Esophagus muscularis mucosa (tissue), 4 donors: ENCODE measurements around the gene SCARF1. TPM values are rescaled to one million over a fixed set of nuclear protein-coding genes. Genes with fewer than 3 reads are reported as not detected.
A peak's percentile ranks its signal among the peaks of the same experiment; 100 is the strongest.

Experiments
- DNase-seq: peaks from one replicate; pipeline ENCODE4 v3.0.0-alpha.2; 2017; ENCODE audit errors: extremely low spot score
- H3K27ac ChIP-seq, 4 donors: fragments of 200-600 bp; sonication (generic); replicated peaks in 1 of 4; 1 replicate in 3 of 4; 2 replicates in 1 of 4; pipeline ENCODE4 v1.5.1; 2016 to 2019; ENCODE audit warnings: mild to moderate bottlenecking in 1 of 4
- H3K27me3 ChIP-seq, 4 donors: fragments of 200-600 bp; sonication (generic); one replicate each; pipeline versions ENCODE4 v1.5.1 to v1.6.0; 2016 to 2019
- H3K36me3 ChIP-seq, 4 donors: fragments of 200-600 bp; sonication (generic); one replicate each; pipeline ENCODE4 v1.5.1; 2016 to 2019
- H3K4me1 ChIP-seq, 4 donors: fragments of 200-600 bp; sonication (generic); one replicate each; pipeline ENCODE4 v1.5.1; 2016 to 2019
- H3K4me3 ChIP-seq, 4 donors: fragments of 200-600 bp; sonication (generic); 1 replicate in 2 of 4; 2 replicates in 2 of 4; pipeline ENCODE4 v1.5.1; 2016 to 2019; ENCODE audit warnings: mild to moderate bottlenecking in 4 of 4, moderate library complexity in 1 of 4
- H3K9me3 ChIP-seq, 4 donors: fragments of 200-600 bp; sonication (generic); 1 replicate in 3 of 4; 2 replicates in 1 of 4; pipeline ENCODE4 v1.5.1; 2016 to 2019
- CTCF ChIP-seq, 3 experiments: fragments of 200-600 bp in 2 of 3; fragments of 450-650 bp in 1 of 3; sonication (generic) in 2 of 3; IDR thresholded peaks; one replicate each; pipeline ENCODE4 v1.5.1; 2017 to 2019; ENCODE audit warnings: antibody characterized with exemption in 3 of 3, mild to moderate bottlenecking in 2 of 3, moderate library complexity in 1 of 3
- EP300 ChIP-seq: sonication (generic); formaldehyde crosslinking; IDR thresholded peaks from one replicate; pipeline ENCODE4 v1.6.1; 2017; ENCODE audit warnings: antibody characterized with exemption
- POLR2A ChIP-seq: fragments of 450-650 bp; IDR thresholded peaks from one replicate; pipeline ENCODE4 v1.6.1; 2017; ENCODE audit warnings: antibody characterized with exemption, moderate library complexity, mild to moderate bottlenecking, low read depth
- POLR2AphosphoS5 ChIP-seq, 2 donors: sonication (generic); formaldehyde crosslinking; IDR thresholded peaks; one replicate each; pipeline ENCODE4 v1.6.1; 2017; ENCODE audit warnings: antibody characterized with exemption in 2 of 2
- WGBS: methylation state at CpG from one replicate; pipeline ENCODE4 v1.1.5; 2018; 5-methylcytosine and 5-hydroxymethylcytosine counted together
- intact Hi-C: fragments of 100-400 bp; cut with DNase I; formaldehyde crosslinking; loops from one replicate; pipeline ENCODE4 v1.15.1; 2023
- total RNA-seq, 4 donors: library from RNA; depleted of rRNA; stranded (reverse); fragments of >200 nt; gene quantifications; one replicate each; pipeline versions ENCODE4 v1.1.0 to v1.2.1, GENCODE V29; 2016

Gene SCARF1
- total RNA-seq, 4 donors from 2014 or later: 6.2 to 19.8 (median 12.8) TPM

GRCh38 chr17:1635675-1636465 lies 9.7 kb downstream of the SCARF1 start:
- H3K9me3 ChIP-seq: no peaks in the 10 kb centered on the region
- DNase-seq: no peak
- no peaks in the 10 kb centered on the region for H3K27me3 ChIP-seq
- H3K36me3 ChIP-seq: peaks cover 3 to 56% (median 20%) of the 10 kb centered on the region in 4 donors
- 83% methylated on average over 10 of the region's 10 CpGs for WGBS
- H3K27ac ChIP-seq: no peak overlapping the region
- no peak overlapping the region for H3K4me3 ChIP-seq
- H3K4me1 ChIP-seq: no peaks in the 10 kb centered on the region
- TF ChIP-seq CTCF (IDR thresholded peaks at IDR 0.05) (no peak), POLR2A (no peak), EP300 (no peak), POLR2AphosphoS5 (IDR thresholded peaks at IDR 0.05) (no peak)
- intact Hi-C loops: no loop called here

- no peak for DNase-seq
- Histone ChIP-seq H3K9me3 (no peaks in the 10 kb centered on the region), H3K27me3 (no peaks in the 10 kb centered on the region), H3K4me3 (no peak overlapping the region), H3K4me1 (peaks cover under 1 to 3% (median 2%) of the 10 kb centered on the region in 4 donors), H3K36me3 (peaks cover 3 to 56% (median 20%) of the 10 kb centered on the region in 4 donors), H3K27ac (no peak overlapping the region)
- intact Hi-C loops: no loop called here
- TF ChIP-seq CTCF (IDR thresholded peaks at IDR 0.05) (no peak), POLR2A (no peak), POLR2AphosphoS5 (IDR thresholded peaks at IDR 0.05) (no peak), EP300 (no peak)
- WGBS: 95% methylated on average over 42 of the region's 45 CpGs
These were observed 10.5 kb downstream of the SCARF1 start for GRCh38 chr17:1634841-1635650.

- Histone ChIP-seq H3K9me3 (no peaks in the 10 kb centered on the region), H3K36me3 (peaks cover 2 to 15% (median 10%) of the 10 kb centered on the region in 4 donors), H3K27me3 (no peaks in the 10 kb centered on the region), H3K4me3 (no peak overlapping the region), H3K27ac (no peak overlapping the region), H3K4me1 (peaks cover 20 to 35% (median 33%) of the 10 kb centered on the region in 4 donors)
- TF ChIP-seq POLR2A (no peak), EP300 (no peak), POLR2AphosphoS5 (IDR thresholded peaks at IDR 0.05) (no peak), CTCF (IDR thresholded peaks at IDR 0.05) (no peak)
- intact Hi-C loops: no loop called here
- no peak for DNase-seq
- 85% methylated on average over 4 of the region's 4 CpGs for WGBS
These were observed 14.9 kb downstream of the SCARF1 start for GRCh38 chr17:1630662-1631061.

- peak overlapping the region; percentile 68 to 89 (median 80) for H3K4me3 ChIP-seq
- WGBS: 4% methylated on average over 42 of the region's 45 CpGs
- H3K27me3 ChIP-seq: no peaks in the 10 kb centered on the region
- DNase-seq: no peak
- TF ChIP-seq POLR2A: no peak
- no peak for TF ChIP-seq EP300
- TF ChIP-seq CTCF (IDR thresholded peaks at IDR 0.05): peak; percentile 52 to 63 (median 58)
- TF ChIP-seq POLR2AphosphoS5 (IDR thresholded peaks at IDR 0.05): peak in 1 of 2 donors; percentile 28
- peaks cover 20 to 35% (median 33%) of the 10 kb centered on the region in 4 donors for H3K4me1 ChIP-seq
- H3K27ac ChIP-seq: peak overlapping the region; percentile 90 to 95 (median 90)
- H3K9me3 ChIP-seq: no peaks in the 10 kb centered on the region
- intact Hi-C loops: loop anchor here (2.0 kb wide), 1 partner anchor 53 kb away; no protein-coding TSS in a partner anchor
- peaks cover 0 to 5% (median 3%) of the 10 kb centered on the region in 4 donors for H3K36me3 ChIP-seq
These were observed 15.8 kb downstream of the SCARF1 start for GRCh38 chr17:1629504-1630310.
